Activated effector memory CD4-positive, alpha-beta T cell treated with Interleukin-2 at 50 U/mL for 16 hours (primary cell): ENCODE data around the gene RHOT2.

ENCODE experiments used
- DNase-seq: peaks from one replicate; pipeline ENCODE4 v3.0.0-alpha.2; 2020

RHOT2 gene

GRCh38 chr16:632486-633335 is 35.2 kb upstream of the RHOT2 start:
- no peak for DNase-seq

- no peak for DNase-seq
Observed at GRCh38 chr16:633336-634050, 34.4 kb upstream of the RHOT2 start.

DNA sequence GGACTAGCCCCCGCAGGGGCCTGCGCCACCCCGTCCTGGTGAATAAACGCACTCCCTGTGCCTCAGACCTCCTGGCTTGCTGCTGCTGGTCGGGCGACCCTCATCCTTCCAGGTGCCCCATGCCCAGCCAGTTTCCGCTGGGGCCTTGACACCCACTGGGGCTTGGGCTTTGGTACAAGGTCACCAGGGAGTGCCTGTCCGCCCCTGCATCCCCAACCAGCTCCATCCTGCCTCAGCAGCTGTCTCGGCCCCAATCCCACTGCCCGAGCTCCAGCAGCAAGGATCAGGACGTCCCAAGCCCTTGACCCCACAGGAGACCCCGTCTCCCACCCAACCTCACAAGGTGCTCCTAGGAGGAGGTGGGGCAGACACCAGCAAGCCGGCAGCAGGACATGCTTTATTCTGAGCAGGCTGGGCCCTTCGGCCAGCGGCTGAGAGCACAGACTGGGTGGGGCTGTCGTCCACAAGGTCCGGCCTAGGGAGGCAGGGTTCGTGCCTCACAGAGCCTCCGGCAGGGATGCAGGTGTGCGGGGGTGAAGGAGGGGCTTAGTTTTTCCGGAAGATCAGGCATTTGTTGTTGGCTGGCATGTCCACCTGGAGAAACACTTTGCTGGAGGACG is 33.8 kb upstream of the RHOT2 start:
- DNase-seq: no peak

DNA sequence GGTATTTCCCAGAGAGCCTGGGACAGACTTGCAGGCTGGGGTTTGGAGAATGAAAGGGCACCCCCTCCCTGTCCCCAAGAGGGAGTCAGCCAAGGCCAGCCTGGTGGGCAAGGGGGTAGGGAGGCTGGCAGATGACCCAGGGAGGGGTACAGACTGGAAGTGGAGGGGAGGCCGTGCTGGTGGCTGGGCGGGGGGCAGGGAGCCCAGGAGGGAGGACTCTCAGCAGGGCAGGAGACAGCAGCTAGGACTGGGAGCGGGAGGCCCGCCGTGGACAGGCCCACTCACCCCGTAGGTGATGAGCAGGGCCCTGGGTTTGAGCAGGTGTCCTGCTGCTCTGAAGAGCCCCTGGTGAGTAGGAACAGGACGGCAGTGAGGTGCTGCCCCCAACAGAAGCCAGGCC is 32.9 kb upstream of the RHOT2 start:
- DNase-seq: no peak

DNA sequence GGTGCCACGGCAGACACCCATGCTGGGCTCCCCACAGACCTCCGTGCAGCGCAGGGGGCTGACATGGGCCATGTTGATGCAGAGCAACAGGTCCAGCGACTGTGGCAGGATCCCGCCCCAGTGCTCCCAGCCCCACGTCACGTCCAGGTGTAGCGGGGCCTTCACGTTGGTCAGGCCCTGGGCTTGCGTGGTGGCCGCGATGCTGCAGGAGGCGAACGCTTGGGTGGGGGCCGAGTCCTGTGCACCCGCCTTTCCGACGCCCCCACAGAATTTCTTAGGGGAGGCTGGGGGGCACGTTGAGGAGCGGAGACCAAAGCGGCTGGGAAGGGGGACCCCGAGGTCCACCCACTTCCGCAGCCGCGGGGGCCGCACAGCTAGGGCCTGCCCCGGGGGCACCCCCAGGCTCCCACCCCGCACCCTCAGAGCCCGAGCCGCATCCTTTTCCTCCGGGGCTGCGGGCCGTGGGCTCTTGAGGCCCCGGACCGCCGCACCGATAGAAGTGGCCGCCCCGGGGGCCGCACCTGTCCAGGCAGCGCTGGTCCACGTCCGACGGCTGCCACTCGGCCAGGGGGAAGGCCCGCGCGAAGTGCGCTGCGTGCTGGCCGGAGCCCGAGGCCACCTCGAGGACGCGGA is 32.2 kb upstream of the RHOT2 start:
- DNase-seq: no peak

GRCh38 chr16:636206-637080 is 31.5 kb upstream of the RHOT2 start, which contains the start of gene METTL26:
Gene METTL26, minus strand, starts transcription at chr16:636305. Its CDS starts 15 bp downstream, at chr16:636290.
- peak; percentile 90 for DNase-seq

DNA sequence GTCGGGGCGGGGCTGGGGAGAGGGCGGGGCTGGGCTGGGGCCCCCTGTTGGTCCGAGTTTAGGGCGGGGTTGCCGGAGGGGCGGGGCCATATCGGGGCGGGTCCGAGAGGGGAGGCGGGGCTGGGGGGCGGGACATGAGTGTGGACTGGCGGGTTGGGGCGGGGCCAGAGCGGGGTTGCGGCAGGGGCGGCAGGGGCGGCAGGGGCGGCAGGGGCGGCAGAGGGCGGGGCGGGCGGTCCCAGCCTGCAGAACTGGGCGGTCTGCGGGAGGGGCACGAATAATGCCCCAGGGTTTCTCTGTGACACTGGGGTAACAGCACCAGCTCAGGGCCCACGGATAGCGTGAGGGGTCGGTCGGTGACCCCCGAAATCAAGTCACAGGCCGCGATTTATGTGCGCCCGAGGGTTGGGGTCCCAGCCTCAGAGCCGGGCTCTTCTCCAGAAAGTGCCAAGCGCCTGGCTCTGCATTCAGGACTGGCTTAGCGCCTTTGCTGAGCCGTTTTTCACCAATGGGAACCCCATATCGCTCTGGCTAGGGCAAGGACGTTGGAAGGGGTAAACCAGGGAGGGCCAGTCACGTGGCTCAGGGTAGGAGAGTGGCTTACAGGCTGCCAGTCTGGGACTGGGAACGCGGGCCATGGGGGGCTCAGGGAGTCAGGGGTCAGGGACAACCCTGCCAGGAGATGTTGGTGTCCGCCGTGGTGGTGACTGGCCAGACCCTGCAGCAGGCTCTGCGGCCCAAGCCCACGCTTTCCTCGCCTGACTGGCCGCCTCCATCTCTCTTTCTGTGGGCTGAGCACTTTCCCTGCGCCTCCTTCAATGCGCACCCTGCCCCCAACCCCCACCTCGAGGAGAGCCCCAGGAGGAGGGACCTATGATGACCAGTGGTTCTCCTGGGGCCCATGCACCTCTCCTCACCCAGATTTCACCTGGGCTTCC is 30.6 kb upstream of the RHOT2 start:
- peak; percentile 78 for DNase-seq

DNA sequence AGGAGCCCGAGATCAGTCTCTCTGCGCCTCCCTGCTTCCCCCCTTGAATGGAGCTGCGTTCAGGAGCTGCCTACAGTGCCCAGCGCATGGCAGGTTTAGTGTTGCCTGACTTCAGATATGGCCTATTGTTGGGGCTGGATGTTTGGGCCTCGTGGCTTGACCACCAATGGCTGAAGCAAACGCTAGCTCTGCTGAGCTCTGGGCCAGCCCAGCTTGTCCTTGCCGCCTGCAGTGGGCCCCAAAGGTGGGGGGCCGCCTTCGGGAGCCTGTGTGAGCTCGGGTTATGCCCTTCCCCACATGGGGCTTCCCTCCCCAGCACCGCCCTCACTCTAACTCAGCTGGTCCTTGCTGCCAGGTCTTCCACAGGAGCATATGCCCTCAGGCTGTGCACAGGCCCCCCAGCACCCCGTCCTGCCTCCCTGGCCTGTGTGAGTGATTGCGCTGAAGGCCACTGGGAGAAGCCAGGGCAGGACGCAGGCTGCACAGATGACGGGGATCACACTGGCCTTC is 29.8 kb upstream of the RHOT2 start:
- DNase-seq: no peak

DNA sequence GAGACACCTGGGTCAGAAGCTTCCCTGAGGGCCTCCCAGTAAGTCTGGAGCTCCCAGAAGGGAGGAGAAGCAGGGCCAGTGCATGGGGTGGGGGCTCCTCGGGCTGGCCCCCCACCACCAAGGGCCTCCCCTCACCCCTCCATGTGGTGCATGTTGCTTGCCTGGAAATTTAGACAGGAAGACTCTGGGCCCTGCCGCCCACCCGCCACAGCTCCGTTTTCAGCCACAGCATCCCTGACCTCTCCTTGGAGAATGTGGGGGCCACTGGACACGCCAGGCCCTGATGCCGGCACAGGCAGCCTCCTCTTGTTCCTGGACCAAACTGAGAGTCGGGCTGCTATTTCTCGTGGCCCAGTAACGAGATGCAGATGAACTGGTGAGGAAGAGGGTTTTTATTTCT is 29.1 kb upstream of the RHOT2 start:
- DNase-seq: no peak

- no peak for DNase-seq
Observed at GRCh38 chr16:640614-641013, 27.3 kb upstream of the RHOT2 start.

DNA sequence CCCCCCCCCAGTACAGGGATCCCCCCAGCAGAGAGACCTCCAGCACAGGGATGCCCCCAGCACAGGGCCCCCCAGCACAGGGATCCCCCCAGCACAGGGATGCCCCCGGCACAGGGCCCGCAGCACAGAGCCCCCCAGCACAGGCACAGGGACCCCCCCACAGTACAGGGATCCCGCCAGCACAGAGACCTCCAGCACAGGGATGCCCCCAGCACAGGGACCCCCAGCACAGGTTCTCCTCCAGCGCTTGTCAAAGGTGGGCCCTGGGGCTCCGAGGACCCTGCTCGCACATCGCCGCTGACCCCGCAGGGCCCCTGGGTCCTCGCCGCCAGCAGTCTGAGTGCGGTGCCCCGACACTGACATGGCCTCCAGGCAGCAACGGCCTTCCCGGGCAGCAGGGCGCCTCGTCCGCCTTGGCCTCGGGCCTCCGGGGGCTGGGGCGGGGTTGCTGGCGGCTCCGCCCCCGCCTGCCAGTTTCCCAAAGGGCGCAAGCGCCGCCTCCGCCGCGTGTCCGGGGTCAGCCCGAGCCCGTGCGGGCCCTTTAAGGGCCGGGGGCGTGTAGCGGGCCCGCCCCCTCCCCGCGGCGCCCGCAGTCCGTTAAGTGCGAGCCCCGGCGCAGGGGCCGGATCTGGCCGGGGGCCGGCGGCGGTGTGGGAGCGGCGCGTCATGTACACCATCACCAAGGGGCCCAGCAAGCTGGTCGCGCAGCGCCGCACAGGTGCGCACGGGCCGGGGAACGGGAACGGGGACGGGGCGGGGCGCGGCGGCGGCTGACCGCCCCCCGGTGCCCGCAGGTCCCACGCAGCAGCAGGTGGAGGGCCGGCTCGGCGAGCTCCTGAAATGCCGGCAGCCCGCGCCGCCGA is 26.4 kb upstream of the RHOT2 start, which contains the start of gene MCRIP2:
Gene MCRIP2, plus strand, starts transcription at position 503 of the 863 bp plus-strand sequence. Its CDS starts 164 bp downstream, at position 667.
- DNase-seq: peak; percentile 49

GRCh38 chr16:642189-643049 is 25.5 kb upstream of the RHOT2 start:
- DNase-seq: no peak

- DNase-seq: no peak
Observed at GRCh38 chr16:643050-643368, 24.9 kb upstream of the RHOT2 start.

- no peak for DNase-seq
Observed at GRCh38 chr16:644556-644955, 23.4 kb upstream of the RHOT2 start.

DNA sequence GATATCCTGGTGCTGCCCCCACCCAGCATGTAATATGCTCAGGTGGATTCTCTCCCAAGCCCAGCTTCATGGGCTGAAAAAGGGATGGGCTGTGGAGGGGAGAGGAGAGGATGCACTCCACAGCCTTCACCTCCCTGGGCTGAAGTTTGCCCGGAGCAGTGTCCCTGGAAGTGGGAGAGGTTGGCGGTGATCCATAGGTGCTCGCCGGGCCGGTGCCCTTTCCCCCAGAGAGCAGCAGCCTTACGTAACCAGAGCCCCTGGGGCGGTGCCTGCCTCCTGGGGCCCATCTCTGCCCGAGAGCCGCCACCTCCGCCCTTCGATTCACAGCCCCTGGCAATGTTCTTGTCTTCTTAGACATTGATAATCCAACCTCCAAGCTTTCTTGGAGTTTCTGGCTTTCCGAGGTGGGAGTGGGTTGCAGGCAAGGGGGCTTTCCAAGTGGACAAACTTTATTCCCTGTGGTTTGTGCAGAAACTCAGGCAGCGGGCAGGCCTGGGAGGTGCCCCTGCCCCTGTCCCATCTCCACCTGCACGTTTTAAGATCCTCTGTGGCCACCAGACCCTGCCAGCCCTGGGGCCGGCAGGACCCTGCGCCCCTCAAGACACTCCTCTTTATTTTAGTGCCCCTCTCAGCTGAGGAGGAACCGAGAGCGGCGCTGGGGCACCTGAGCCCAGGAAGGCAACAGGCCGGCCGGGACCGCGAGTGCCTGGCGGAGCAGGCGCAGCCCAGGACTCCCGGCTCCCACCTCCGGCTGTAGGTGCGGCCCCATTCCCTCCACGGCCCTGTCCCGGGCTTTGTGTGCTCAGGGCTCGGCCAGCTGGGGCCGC is 21.9 kb upstream of the RHOT2 start:
- no peak for DNase-seq

- DNase-seq: no peak
Observed at GRCh38 chr16:646679-647172, 21.2 kb upstream of the RHOT2 start.

DNA sequence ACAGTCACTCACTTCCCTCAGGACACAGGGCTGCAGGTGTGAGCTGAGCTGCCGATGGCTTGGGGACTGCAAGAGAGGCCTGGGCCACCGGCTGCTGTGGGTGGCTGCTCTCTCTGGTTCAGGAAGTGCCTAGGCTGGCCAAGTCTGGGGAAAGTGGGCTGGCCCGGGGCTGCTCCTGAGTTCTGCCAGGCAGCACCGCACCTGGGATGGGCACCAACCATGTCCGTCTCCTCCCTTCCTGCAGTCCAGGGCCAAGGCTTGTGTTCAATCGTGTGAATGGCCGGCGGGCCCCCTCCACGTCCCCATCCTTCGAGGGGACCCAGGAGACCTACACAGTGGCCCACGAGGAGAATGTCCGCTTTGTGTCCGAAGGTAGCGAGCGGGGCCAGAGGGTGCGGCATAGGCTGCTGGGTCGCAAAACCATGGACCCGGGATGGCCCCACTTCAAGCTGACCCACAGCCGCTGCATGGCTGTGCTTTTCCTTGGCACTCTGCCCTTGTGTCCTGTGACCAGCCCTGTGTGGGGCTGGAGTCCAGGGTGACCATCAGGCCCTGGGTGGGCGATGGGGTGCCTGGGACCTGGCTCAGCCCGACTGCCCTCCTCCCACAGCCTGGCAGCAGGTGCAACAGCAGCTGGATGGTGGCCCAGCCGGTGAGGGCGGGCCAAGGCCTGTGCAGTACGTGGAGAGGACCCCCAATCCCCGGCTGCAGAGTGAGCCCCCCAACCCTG is 20.6 kb upstream of the RHOT2 start:
- no peak for DNase-seq
